GM12891 (cell line): ENCODE measurements around the gene AIDA.
A peak's percentile ranks its signal among the peaks of the same experiment; 100 is the strongest.

Experiments used
- DNase-seq: peaks from one replicate; pipeline ENCODE4 v3.0.0; 2011; ENCODE audit warnings: low spot score; ENCODE audit not compliant: insufficient read length
- FAIRE-seq: peaks from 2 replicates; lab custom pipeline; 2011; peaks lifted over from hg19 to GRCh38; lab: Jason Lieb, UNC
- PAX5 ChIP-seq: IDR thresholded peaks from 2 replicates; pipeline ENCODE4 v1.6.1; 2011; ENCODE audit warnings: low read length, moderate library complexity, mild to moderate bottlenecking; ENCODE audit not compliant: insufficient read depth, severe bottlenecking
- POLR2A ChIP-seq: IDR thresholded peaks from 2 replicates; pipeline ENCODE4 v1.6.1; 2011; ENCODE audit warnings: low read depth, low read length, control low read depth
- POLR2AphosphoS5 ChIP-seq: IDR thresholded peaks from 2 replicates; pipeline ENCODE4 v1.6.1; 2011; ENCODE audit warnings: low read depth, low read length, control low read depth
- POU2F2 ChIP-seq: IDR thresholded peaks from 2 replicates; pipeline ENCODE4 v1.6.1; 2011; ENCODE audit warnings: low read depth, mild to moderate bottlenecking, control low read depth, low read length, moderate library complexity
- SPI1 ChIP-seq: IDR thresholded peaks from 2 replicates; pipeline ENCODE4 v1.6.1; 2011; ENCODE audit warnings: low read depth, low read length, control low read depth
- TAF1 ChIP-seq: IDR thresholded peaks from 2 replicates; pipeline ENCODE4 v1.6.1; 2011; ENCODE audit warnings: low read depth, low read length, control low read depth

Gene AIDA

GRCh38 chr1:222739929-222740328 lies 27.6 kb upstream of the AIDA start:
- FAIRE-seq (no peak), DNase-seq (no peak)
- TF ChIP-seq POLR2A (no peak), POLR2AphosphoS5 (no peak), POU2F2 (no peak), SPI1 (no peak), TAF1 (no peak), PAX5 (no peak)

- no peak for TF ChIP-seq SPI1
- no peak for TF ChIP-seq POU2F2
- no peak for TF ChIP-seq TAF1
- no peak for TF ChIP-seq POLR2A
- no peak for TF ChIP-seq POLR2AphosphoS5
- TF ChIP-seq PAX5 = no peak
- FAIRE-seq (peak; percentile 54), DNase-seq (no peak)
These were observed 27.2 kb upstream of the AIDA start for GRCh38 chr1:222739465-222739864.

GRCh38 chr1:222736972-222737371 lies 24.7 kb upstream of the AIDA start, which contains the start of gene FAM177B:
Gene FAM177B, plus strand, starts transcription at chr1:222737202. Its CDS starts 9,344 bp downstream, at chr1:222746546.
- no peak for TF ChIP-seq POLR2A
- TF ChIP-seq TAF1 = no peak
- no peak for TF ChIP-seq SPI1
- no peak for TF ChIP-seq PAX5
- no peak for TF ChIP-seq POU2F2
- FAIRE-seq (no peak), DNase-seq (no peak)

DNA sequence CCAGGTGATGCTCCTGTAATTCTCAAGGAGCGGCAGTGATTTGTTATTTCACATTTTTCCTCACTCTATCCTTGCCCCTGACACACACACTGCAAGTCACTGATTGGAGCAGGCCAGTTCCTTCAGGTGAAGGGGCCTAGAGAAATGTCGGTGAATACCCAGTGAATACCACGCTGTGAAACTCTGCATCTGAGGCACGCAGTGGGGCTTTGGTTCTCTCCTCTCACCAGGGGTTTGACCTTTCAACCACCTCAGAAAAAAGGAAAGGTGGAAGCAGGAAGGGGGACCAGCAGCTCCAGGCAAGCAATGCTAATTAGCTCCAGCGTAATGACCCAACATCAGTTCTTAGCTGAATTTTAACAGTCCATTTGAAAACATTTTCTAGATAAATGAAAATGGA lies 24.2 kb upstream of the AIDA start:
- TF ChIP-seq POLR2AphosphoS5 (no peak), POLR2A (no peak), TAF1 (no peak), PAX5 (no peak), SPI1 (no peak), POU2F2 (no peak)
- FAIRE-seq = no peak
- no peak for DNase-seq

DNA sequence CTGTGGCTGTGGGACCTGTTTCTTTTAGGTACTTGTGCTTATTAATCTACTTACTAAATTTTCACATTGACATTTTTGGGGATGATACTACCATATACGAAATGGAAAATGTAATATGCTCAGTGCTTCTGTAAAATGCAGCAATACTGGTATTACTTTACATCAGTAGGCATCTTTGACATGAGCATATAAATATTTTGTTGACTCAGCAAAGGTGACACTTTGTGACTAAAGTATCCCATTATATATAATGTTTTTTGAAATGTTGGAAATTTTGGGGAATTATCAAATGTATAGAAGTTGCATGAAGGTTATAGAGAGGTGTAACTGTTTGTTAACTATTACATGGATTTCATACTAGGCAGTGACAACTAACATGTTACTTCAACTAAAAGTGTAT lies 22.4 kb upstream of the AIDA start:
- no peak for DNase-seq
- TF ChIP-seq POU2F2 (no peak), TAF1 (no peak), POLR2AphosphoS5 (no peak), SPI1 (no peak), PAX5 (no peak), POLR2A (no peak)
- FAIRE-seq = no peak

DNA sequence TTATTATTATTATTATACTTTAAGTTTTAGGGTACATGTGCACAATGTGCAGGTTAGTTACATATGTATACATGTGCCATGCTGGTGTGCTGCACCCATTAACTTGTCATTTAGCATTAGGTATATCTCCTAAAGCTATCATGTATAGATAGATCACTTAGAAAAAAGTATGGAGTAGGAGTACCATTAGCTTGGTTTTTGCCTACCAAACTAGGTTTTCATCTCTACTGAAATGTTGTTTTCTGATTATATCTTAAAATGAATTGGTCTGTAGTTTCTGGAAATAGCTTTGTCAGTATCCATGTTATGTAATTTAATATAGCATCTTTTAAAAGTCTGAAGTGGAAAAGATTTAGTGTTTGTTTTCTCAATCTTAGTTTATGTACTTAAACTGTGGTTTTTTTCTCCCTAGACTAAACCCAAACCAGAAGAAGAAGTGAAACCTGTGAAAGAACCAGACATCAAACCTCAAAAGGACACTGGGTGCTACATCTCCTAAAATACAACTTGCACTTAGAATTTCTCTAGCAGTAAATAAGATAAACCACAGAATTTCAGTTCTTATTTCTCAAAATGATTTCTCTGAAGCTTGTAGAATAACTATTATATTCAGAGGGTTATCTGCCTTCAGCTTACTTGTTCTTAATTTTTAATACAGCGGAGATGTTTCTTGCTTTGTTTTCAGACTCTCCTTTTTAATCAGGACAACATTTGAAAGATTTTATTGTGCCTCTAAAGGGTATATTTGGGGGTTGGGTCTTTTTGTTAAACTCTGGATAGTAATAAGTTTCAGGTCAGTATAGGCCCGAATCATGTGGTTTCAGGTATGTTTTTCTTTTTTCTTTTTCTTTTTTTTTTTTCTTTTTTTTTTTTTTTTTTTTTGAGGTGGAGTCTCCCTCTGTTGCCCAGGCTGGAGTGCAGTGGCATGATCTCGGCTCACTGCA lies 20.2 kb upstream of the AIDA start:
- DNase-seq = no peak
- FAIRE-seq = peak; percentile 75
- no peak for TF ChIP-seq POU2F2
- TF ChIP-seq SPI1 = peak; percentile 99
- TF ChIP-seq TAF1 = no peak
- no peak for TF ChIP-seq POLR2AphosphoS5
- TF ChIP-seq PAX5 = no peak

GRCh38 chr1:222730866-222731265 lies 18.6 kb upstream of the AIDA start:
- TF ChIP-seq TAF1 (no peak), SPI1 (peak; percentile 50; the same call in 1 of the 2 replicates)
- FAIRE-seq (peak; percentile 33), DNase-seq (no peak)

DNA sequence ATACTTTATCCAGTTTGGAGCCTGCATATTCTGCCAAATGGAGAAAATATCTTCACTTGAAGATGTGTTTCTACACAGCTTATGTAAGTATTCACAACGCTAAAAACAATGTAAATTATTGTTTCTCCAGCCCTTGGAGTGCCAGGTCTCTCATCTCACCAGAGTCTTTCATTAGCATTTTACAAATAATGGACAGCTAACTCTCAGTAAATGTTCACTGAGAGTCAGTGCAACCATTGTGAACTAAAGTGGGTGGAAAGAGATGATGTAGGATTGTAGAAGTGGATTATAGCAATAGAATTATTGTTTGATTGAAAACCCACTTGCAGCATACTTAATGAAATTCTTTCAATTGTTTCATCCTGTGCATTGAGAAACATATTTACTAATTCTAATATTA lies 16.5 kb upstream of the AIDA start:
- no peak for FAIRE-seq

GRCh38 chr1:222716393-222716792 lies 4.1 kb upstream of the AIDA start:
- TF ChIP-seq PAX5 (no peak), TAF1 (no peak), SPI1 (no peak), POLR2AphosphoS5 (no peak), POLR2A (no peak), POU2F2 (no peak)
- FAIRE-seq (no peak), DNase-seq (no peak)

More for the DNA sequence above, 16.5 kb upstream of the AIDA start:
- TF ChIP-seq TAF1 (no peak), SPI1 (no peak), POU2F2 (no peak), POLR2A (no peak), PAX5 (no peak), POLR2AphosphoS5 (no peak)
- no peak for DNase-seq
